ENCODE results near the gene SEMA4G. TPM values are rescaled to one million over a fixed set of nuclear protein-coding genes. Genes with fewer than 3 reads are reported as not detected.

Gene SEMA4G
- total RNA-seq = 2.8 and 6.1 TPM in 2 replicates

GRCh38 chr10:100969187-100970075, at the start of gene SEMA4G:
TSS of gene SEMA4G (plus strand) at chr10:100969504. CDS start at chr10:100972913, 3,409 bp downstream.

GRCh38 chr10:100986952-100987684, 17.8 kb downstream of the SEMA4G start, which contains the start of the genes MRPL43 and TWNK:
TSS of gene MRPL43 (minus strand) at chr10:100987497. CDS start at chr10:100987443, 54 bp downstream.
TSS of gene TWNK (plus strand) at chr10:100987543. CDS start at chr10:100988211, 668 bp downstream.

GRCh38 chr10:100999742-101000126, 30.4 kb downstream of the SEMA4G start, which contains the start of gene LZTS2:
TSS of gene LZTS2 (plus strand) at chr10:100999808. CDS start at chr10:101002539, 2,731 bp downstream.

Other genes starting within 250 kb of the SEMA4G start
- not detected in 2 replicates for gene PAX2, start 223.9 kb upstream of the SEMA4G start, total RNA-seq
- 22.5 and 23.1 TPM in 2 replicates for gene SLF2, start 56.5 kb upstream of the SEMA4G start, total RNA-seq
- gene MRPL43, start 18.0 kb downstream of the SEMA4G start, total RNA-seq = 83.3 and 101 TPM in 2 replicates
- gene TWNK, start 18.0 kb downstream of the SEMA4G start, total RNA-seq = 8.4 and 12.4 TPM in 2 replicates
- gene LZTS2, start 30.3 kb downstream of the SEMA4G start, total RNA-seq = 74.2 and 138 TPM in 2 replicates
- 0.40 and 0.91 TPM in 2 replicates for gene PDZD7, start 61.6 kb downstream of the SEMA4G start, total RNA-seq
- 16.4 and 54.9 TPM in 2 replicates for gene SFXN3, start 61.7 kb downstream of the SEMA4G start, total RNA-seq
- gene KAZALD1, start 92.5 kb downstream of the SEMA4G start, total RNA-seq = 14.1 and 67.5 TPM in 2 replicates
- gene TLX1, start 161.8 kb downstream of the SEMA4G start, total RNA-seq = not detected in 2 replicates